ENCODE results near the gene PCNX2.

DNA sequence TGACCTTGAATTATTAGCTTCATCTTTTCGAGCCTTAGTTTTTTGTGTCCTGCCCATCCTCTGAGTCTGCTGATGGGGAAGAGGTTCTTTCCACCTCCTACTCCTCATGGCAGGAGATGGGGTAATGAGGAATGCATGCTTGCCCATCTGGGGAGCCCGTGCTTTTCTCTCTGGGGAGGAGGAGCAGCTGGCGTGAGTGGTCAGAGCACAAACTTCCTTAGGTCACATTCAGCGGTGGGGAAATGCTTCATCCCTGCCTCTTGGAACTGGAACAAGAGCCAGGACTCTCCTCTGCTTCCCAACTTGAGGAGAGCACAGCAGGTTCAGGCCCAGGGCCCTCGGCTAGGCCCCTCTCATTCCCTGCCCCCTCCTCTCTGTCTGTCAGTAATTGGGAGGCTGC is 155.0 kb downstream of the PCNX2 start:
- no peak for TF ChIP-seq POLR2A (IDR thresholded peaks at IDR 0.05; ENCODE audit: low read length)
- TF ChIP-seq GATA1 (IDR thresholded peaks at IDR 0.05; ENCODE audit: low read depth, low read length) = no peak
